H1 (cell line): ENCODE measurements around the gene INAVA. TPM values are rescaled to one million over a fixed set of nuclear protein-coding genes. Genes with fewer than 3 reads are reported as not detected.

Source experiments
- CTCF ChIA-PET: fragments of 300-600 bp; sonication (Branson Sonifier 250); formaldehyde crosslinking; loops from one replicate; lab custom pipeline; 2021; ENCODE audit not compliant: partially characterized antibody; lab: Charles Lee
- POLR2A ChIA-PET: fragments of 300-600 bp; sonication (Branson Sonifier 250); formaldehyde crosslinking; loops from one replicate; lab custom pipeline; 2021; ENCODE audit warnings: inconsistent platforms; ENCODE audit not compliant: partially characterized antibody; lab: Charles Lee
- DNase-seq, 2 experiments: peaks; one replicate each; pipeline versions ENCODE4 v3.0.0 to v3.0.0-alpha.2; 2010 to 2022; ENCODE audit warnings: low spot score in 2 of 2, low read depth in 1 of 2, mixed read lengths in 1 of 2
- FAIRE-seq: peaks from 2 replicates; lab custom pipeline; 2011; peaks lifted over from hg19 to GRCh38; lab: Jason Lieb, UNC
- H2AFZ ChIP-seq: 2 replicates; pipeline ENCODE4 v1.8.1; 2012; ENCODE audit warnings: low read length, inconsistent platforms
- H2AK5ac ChIP-seq: 2 replicates; pipeline ENCODE4 v1.6.1; 2013; ENCODE audit warnings: low read depth, low read length
- H2BK120ac ChIP-seq: replicated peaks from 2 replicates; pipeline ENCODE3; 2013; ENCODE audit warnings: low read depth, low read length, inconsistent platforms
- H2BK12ac ChIP-seq: 2 replicates; pipeline ENCODE4 v1.6.1; 2013; ENCODE audit warnings: low read depth, low read length
- H2BK15ac ChIP-seq: 2 replicates; pipeline ENCODE4 v1.6.1; 2013; ENCODE audit warnings: low read length
- H2BK20ac ChIP-seq: 2 replicates; pipeline ENCODE4 v1.6.1; 2013; ENCODE audit warnings: low read length
- H2BK5ac ChIP-seq: 2 replicates; pipeline ENCODE4 v1.6.1; 2013; ENCODE audit warnings: low read depth, low read length
- H3K14ac ChIP-seq: 2 replicates; pipeline ENCODE4 v1.6.1; 2013; ENCODE audit warnings: inconsistent platforms; ENCODE audit not compliant: insufficient read length
- H3K18ac ChIP-seq: 2 replicates; pipeline ENCODE4 v1.6.1; 2013; ENCODE audit warnings: low read length; ENCODE audit errors: extremely low read depth
- H3K23ac ChIP-seq: 2 replicates; pipeline ENCODE4 v1.6.1; 2013; ENCODE audit warnings: inconsistent platforms; ENCODE audit not compliant: insufficient read length
- H3K23me2 ChIP-seq: 2 replicates; pipeline ENCODE4 v1.6.1; 2013; ENCODE audit warnings: low read depth, low read length
- H3K27ac ChIP-seq: 2 replicates; pipeline ENCODE4 v1.6.1; 2011; ENCODE audit warnings: low read depth, low read length, inconsistent platforms
- H3K27me3 ChIP-seq, 4 experiments: replicated peaks in 1 of 4; 1 replicate in 1 of 4; 2 replicates in 3 of 4; pipeline versions ENCODE4 v1.6.1 to v1.8.1; 2011 to 2013; ENCODE audit warnings: low read length in 3 of 4, mild to moderate bottlenecking in 3 of 4, inconsistent platforms in 2 of 4, mixed read lengths in 2 of 4, moderate library complexity in 1 of 4; ENCODE audit not compliant: control insufficient read depth in 3 of 4, insufficient read depth in 3 of 4; ENCODE audit errors: extremely low read depth in 1 of 4
- H3K36me3 ChIP-seq, 4 experiments: 2 replicates each; pipeline versions ENCODE4 v1.6.1 to v1.8.1; 2011 to 2013; ENCODE audit warnings: mild to moderate bottlenecking in 4 of 4, low read length in 3 of 4, moderate library complexity in 2 of 4, control low read depth in 1 of 4, inconsistent platforms in 1 of 4; ENCODE audit not compliant: insufficient read depth in 4 of 4, control insufficient read depth in 2 of 4
- H3K4ac ChIP-seq: replicated peaks from 2 replicates; pipeline ENCODE3; 2013; ENCODE audit warnings: low read length, low read depth, mixed read lengths, inconsistent platforms; ENCODE audit not compliant: insufficient read length
- H3K4me1 ChIP-seq, 4 experiments: replicated peaks in 1 of 4; 1 replicate in 1 of 4; 2 replicates in 3 of 4; pipeline versions ENCODE4 v1.6.1 to v1.8.1; 2011 to 2013; ENCODE audit warnings: low read length in 3 of 4, inconsistent platforms in 2 of 4, mixed read lengths in 1 of 4; ENCODE audit not compliant: insufficient read depth in 4 of 4, control insufficient read depth in 3 of 4
- H3K4me2 ChIP-seq, 2 experiments: 2 replicates each; pipeline versions ENCODE4 v1.6.1 to v1.8.1; 2011 to 2013; ENCODE audit warnings: low read depth in 2 of 2, low read length in 2 of 2, control low read depth in 1 of 2, inconsistent platforms in 1 of 2, mild to moderate bottlenecking in 1 of 2; ENCODE audit not compliant: insufficient read depth in 1 of 2
- H3K4me3 ChIP-seq, 4 experiments: fragments of 200-600, 300-600 bp in 1 of 4; sonication (generic), shearing (Covaris generic), sonication (Bioruptor Twin) in 1 of 4; 2 replicates each; pipeline versions ENCODE4 v1.5.1 to v1.8.1; 2011 to 2016; ENCODE audit warnings: low read length in 4 of 4, low read depth in 3 of 4, control low read depth in 2 of 4, inconsistent platforms in 2 of 4, mild to moderate bottlenecking in 2 of 4, mixed read lengths in 1 of 4, moderate library complexity in 1 of 4; ENCODE audit not compliant: insufficient read depth in 2 of 4; ENCODE audit errors: extremely low read depth in 1 of 4
- H3K56ac ChIP-seq: replicated peaks from 2 replicates; pipeline ENCODE3; 2013; ENCODE audit warnings: low read depth, mild to moderate bottlenecking, mixed read lengths, low read length, inconsistent platforms; ENCODE audit not compliant: insufficient read length
- H3K79me1 ChIP-seq: 2 replicates; pipeline ENCODE4 v1.6.1; 2013; ENCODE audit warnings: low read depth, low read length, control low read depth
- H3K79me2 ChIP-seq, 2 experiments: 2 replicates each; pipeline versions ENCODE4 v1.6.1 to v1.8.1; 2012 to 2013; ENCODE audit warnings: low read length in 2 of 2, mild to moderate bottlenecking in 2 of 2, inconsistent platforms in 1 of 2; ENCODE audit not compliant: insufficient read depth in 2 of 2, control insufficient read depth in 1 of 2
- H3K9ac ChIP-seq, 4 experiments: replicated peaks in 1 of 4; 1 replicate in 1 of 4; 2 replicates in 3 of 4; pipeline versions ENCODE4 v1.6.1 to v1.8.1; 2011 to 2013; ENCODE audit warnings: low read depth in 3 of 4, low read length in 3 of 4, control low read depth in 2 of 4, mild to moderate bottlenecking in 2 of 4, moderate library complexity in 2 of 4, inconsistent platforms in 1 of 4; ENCODE audit errors: extremely low read depth in 1 of 4
- H3K9me3 ChIP-seq, 2 experiments: 2 replicates each; pipeline versions ENCODE4 v1.6.1 to v1.8.1; 2012 to 2013; ENCODE audit warnings: mild to moderate bottlenecking in 2 of 2, moderate library complexity in 2 of 2, control low read depth in 1 of 2, inconsistent platforms in 1 of 2, low read depth in 1 of 2, low read length in 1 of 2, mixed read lengths in 1 of 2; ENCODE audit not compliant: insufficient read depth in 2 of 2
- H4K20me1 ChIP-seq, 2 experiments: replicated peaks in 1 of 2; 2 replicates each; pipeline versions ENCODE3 to v1.8.1; 2011 to 2013; ENCODE audit warnings: inconsistent platforms in 2 of 2, low read length in 2 of 2, mild to moderate bottlenecking in 1 of 2; ENCODE audit not compliant: insufficient read depth in 2 of 2, control insufficient read depth in 1 of 2
- H4K5ac ChIP-seq: 2 replicates; pipeline ENCODE4 v1.6.1; 2013; ENCODE audit warnings: low read length, low read depth, mixed read lengths, inconsistent platforms; ENCODE audit not compliant: insufficient read length
- H4K8ac ChIP-seq: 2 replicates; pipeline ENCODE4 v1.8.0; 2013; ENCODE audit warnings: mild to moderate bottlenecking, moderate library complexity, low read length, inconsistent platforms; ENCODE audit not compliant: insufficient read depth; ENCODE audit errors: extremely low read depth
- H4K91ac ChIP-seq: replicated peaks from 2 replicates; pipeline ENCODE3; 2013; ENCODE audit warnings: low read length, mixed read lengths, inconsistent platforms; ENCODE audit not compliant: insufficient read length
- BRCA1 ChIP-seq: IDR thresholded peaks from 2 replicates; pipeline ENCODE4 v1.6.1; 2012; ENCODE audit warnings: low read depth, low read length, improper control_type of control experiment
- HDAC6 ChIP-seq: IDR thresholded peaks from one replicate; pipeline ENCODE4 v1.7.1; 2012; ENCODE audit warnings: low read depth, mild to moderate bottlenecking, inconsistent platforms, low read length, moderate library complexity
- RXRA ChIP-seq: IDR thresholded peaks from 2 replicates; pipeline ENCODE4 v1.6.1; 2011; ENCODE audit warnings: low read depth, mild to moderate bottlenecking, low read length, moderate library complexity; ENCODE audit not compliant: insufficient read depth
- SAP30 ChIP-seq: fragments of 300-600 bp; sonication (generic); IDR thresholded peaks from 2 replicates; pipeline ENCODE4 v1.7.1; 2012; ENCODE audit warnings: low read length, moderate library complexity, mild to moderate bottlenecking, inconsistent platforms; ENCODE audit not compliant: insufficient read depth, insufficient replicate concordance
- SRF ChIP-seq: IDR thresholded peaks from 2 replicates; pipeline ENCODE4 v1.6.1; 2011; ENCODE audit warnings: mild to moderate bottlenecking, low read depth, low read length, moderate library complexity
- TCF12 ChIP-seq: IDR thresholded peaks from 2 replicates; pipeline ENCODE4 v1.6.1; 2011; ENCODE audit warnings: low read depth, mild to moderate bottlenecking, low read length
- WGBS, 2 experiments: shearing (Covaris generic) in 1 of 2; methylation state at CpG; one replicate each; pipeline versions ENCODE4 v1.1.6 to v1.1.7; 2013 to 2015; ENCODE audit warnings: low lambda C conversion rate in 2 of 2, mixed read lengths in 2 of 2, inconsistent platforms in 1 of 2, low coverage in 1 of 2, missing lambda C conversion rate in 1 of 2; ENCODE audit not compliant: insufficient replicate concordance in 2 of 2, insufficient coverage in 1 of 2, insufficient read length in 1 of 2; ENCODE audit errors: extremely low coverage in 1 of 2, missing lambda C conversion rate in 1 of 2; 5-methylcytosine and 5-hydroxymethylcytosine counted together
- polyA plus RNA-seq, 7 experiments: library from polyadenylated mRNA; depleted of rRNA in 3 of 7; stranded (reverse) in 5 of 7; unstranded in 2 of 7; fragments of >200 nt in 5 of 7; fragments of 200-250 nt in 2 of 7; gene quantifications; 1 replicate in 5 of 7; 2 replicates in 1 of 7; 4 replicates in 1 of 7; pipeline versions ENCODE4 v1.2.1 to v1.2.3, GENCODE V29; 2011 to 2013; ENCODE audit warnings: missing spikeins in 2 of 7, mixed read lengths in 2 of 7
- total RNA-seq: library from RNA; stranded (reverse); fragmentation: NEBNext Ultra II Directional; extraction: Animal tissue kit (Norgen Biotek cat#: 25700); gene quantifications from 2 replicates; pipeline ENCODE4 v1.2.1, GENCODE V29; 2021

The INAVA gene
- total and polyA plus RNA-seq, 2 of the 8 experiments (the other 6 are each of a cell fraction or from before 2014, with no cell fraction given) = 46.8 to 49.3 TPM

DNA sequence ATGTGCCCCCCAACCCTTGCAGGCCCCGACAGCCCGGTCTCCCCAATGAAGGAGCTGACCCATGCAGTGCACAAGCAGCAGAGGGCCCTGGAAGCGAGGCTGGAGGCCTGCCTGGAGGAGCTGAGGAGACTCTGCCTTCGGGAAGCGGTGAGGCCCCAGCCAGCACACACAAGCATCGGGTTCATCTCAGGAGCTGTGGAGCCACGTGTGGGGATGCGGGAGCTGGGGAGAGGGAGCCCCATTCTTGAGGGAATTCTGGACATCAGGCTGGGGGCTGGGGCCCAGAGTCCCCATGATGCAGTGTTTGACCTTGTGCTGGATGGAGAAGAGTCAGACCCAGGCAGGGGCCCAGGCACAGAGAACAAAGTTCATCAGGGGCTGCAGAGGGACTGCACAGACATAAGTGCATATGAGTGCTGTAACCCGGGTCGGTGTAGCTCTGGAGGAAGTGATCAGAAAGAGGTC lies 4.8 kb downstream of the INAVA start:
- Histone ChIP-seq H3K23ac (no peak overlapping the region), H4K5ac (no peak overlapping the region), H2BK120ac (no peak overlapping the region), H3K79me2 (peaks cover 3 to 34% of the 10 kb centered on the region in 2 experiments), H3K23me2 (no peaks in the 10 kb centered on the region), H3K4me2 (no peak overlapping the region), H3K27me3 (no peaks in the 10 kb centered on the region), H3K9ac (no peak overlapping the region), H3K79me1 (peaks cover 18% of the 10 kb centered on the region), H2BK12ac (no peak overlapping the region), H3K18ac (no peak overlapping the region), H3K36me3 (peaks cover 11 to 51% (median 34%) of the 10 kb centered on the region in 4 experiments; a peak in 7 of 8 replicates), H3K9me3 (no peaks in the 10 kb centered on the region), H2BK15ac (no peak overlapping the region), H3K4me3 (no peak overlapping the region), H3K56ac (no peak overlapping the region), H4K91ac (no peak overlapping the region), H4K20me1 (peaks cover 9 to 18% of the 10 kb centered on the region in 2 experiments), H2BK5ac (no peak overlapping the region; the same call in 1 of the 2 replicates), H2AK5ac (no peak overlapping the region), H2BK20ac (no peak overlapping the region)
- no peak for DNase-seq
- FAIRE-seq = no peak
- WGBS, 2 experiments = 92% methylated on average over 10 of the region's 10 CpGs; no CpG with 5 or more reads in 1 of the 2 experiments
- ChIA-PET POLR2A (interaction anchor here (1.0 to 15.2 kb wide), 4 partner anchors 6 to 13 kb away, joined by 5 to 208 read pairs (median 9); partner anchors contain the start of gene INAVA), CTCF (interaction anchor here (1.0 to 3.0 kb wide), 4 partner anchors 17 to 72 kb away, joined by 3 to 17 read pairs (median 4); no protein-coding TSS in a partner anchor)
- TF ChIP-seq BRCA1 (no peak), HDAC6 (no peak), TCF12 (no peak), SAP30 (no peak), SRF (no peak), RXRA (no peak)
- TF ChIP-seq, all 59 proteins: peak for 0
- Histone ChIP-seq H3K4me1 (peaks cover 3 to 22% (median 16%) of the 10 kb centered on the region in 4 experiments), H2AFZ (no peak overlapping the region), H3K4ac (no peak overlapping the region), H4K8ac (no peak overlapping the region), H3K27ac (no peak overlapping the region), H3K14ac (no peak overlapping the region)
